Activated CD4-positive, alpha-beta memory T cell treated with anti-CD3 and anti-CD28 coated beads, Interleukin-2, amount 10 ng/mL, durations not matched to agents 7 days and 5 days (primary cell): ENCODE measurements around the gene FMNL2. TPM values are rescaled to one million over a fixed set of nuclear protein-coding genes. Genes with fewer than 3 reads are reported as not detected.

Experiments used
- CTCF ChIA-PET: fragments of 350-600 bp; sonication (Branson Sonifier 250); formaldehyde crosslinking; loops from one replicate; lab custom pipeline; 2021; ENCODE audit warnings: antibody characterized with exemption, inconsistent platforms; lab: Charles Lee
- POLR2A ChIA-PET: fragments of 350-600 bp; sonication (Branson Sonifier 250); formaldehyde crosslinking; loops from one replicate; lab custom pipeline; 2021; ENCODE audit warnings: antibody characterized with exemption; lab: Charles Lee
- DNase-seq: peaks from one replicate; pipeline ENCODE4 v3.0.0-alpha.2; 2020
- H3K27ac Mint-ChIP-seq: one replicate; pipeline ENCODE4 v1.8.0; 2021; ENCODE audit warnings: mild to moderate bottlenecking, mixed read lengths
- H3K27me3 Mint-ChIP-seq: one replicate; pipeline ENCODE4 v1.8.0; 2021; ENCODE audit warnings: mixed read lengths
- H3K36me3 Mint-ChIP-seq: one replicate; pipeline ENCODE4 v1.8.0; 2021; ENCODE audit warnings: low read depth, mixed read lengths
- H3K4me1 Mint-ChIP-seq: one replicate; pipeline ENCODE4 v1.8.0; 2021; ENCODE audit warnings: mixed read lengths
- H3K4me3 Mint-ChIP-seq: one replicate; pipeline ENCODE4 v1.8.0; 2021; ENCODE audit warnings: mild to moderate bottlenecking, mixed read lengths
- H3K9me3 Mint-ChIP-seq: one replicate; pipeline ENCODE4 v1.8.0; 2021; ENCODE audit warnings: mixed read lengths
- total RNA-seq, 2 experiments: library from RNA; stranded (reverse); gene quantifications; one replicate each; pipeline ENCODE4 v1.2.3, GENCODE V29; 2021

Gene FMNL2
- total RNA-seq, 2 experiments from 2014 or later: 1.0 to 1.1 TPM

DNA sequence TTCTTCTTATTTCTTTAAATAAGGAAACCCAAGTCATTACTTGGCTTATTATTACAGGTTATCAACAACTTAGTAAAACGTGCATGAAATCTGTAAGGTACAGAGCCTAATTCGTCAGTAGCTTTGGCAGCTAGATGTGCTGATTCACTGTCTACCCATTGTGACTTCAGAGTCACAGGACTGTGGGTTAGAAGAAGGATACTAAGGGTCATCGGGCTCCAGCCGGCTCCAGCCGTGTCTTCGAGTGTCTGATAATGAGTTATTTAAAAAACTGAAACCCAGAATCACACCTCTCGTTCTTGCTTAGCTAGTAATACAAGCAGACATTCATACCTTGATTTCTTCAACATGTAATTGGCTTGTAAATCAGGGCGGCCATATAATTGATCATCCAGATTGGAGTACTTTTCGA, 170.5 kb downstream of the FMNL2 start:
- no peak for DNase-seq
- H3K9me3 Mint-ChIP-seq: no peaks in the 10 kb centered on the region
- POLR2A ChIA-PET: no interaction called here
- H3K4me3 Mint-ChIP-seq: no peak overlapping the region
- H3K27ac Mint-ChIP-seq: no peak overlapping the region
- H3K4me1 Mint-ChIP-seq: peaks cover 14% of the 10 kb centered on the region
- CTCF ChIA-PET: no interaction called here
- no peaks in the 10 kb centered on the region for H3K36me3 Mint-ChIP-seq
- peaks cover 2% of the 10 kb centered on the region for H3K27me3 Mint-ChIP-seq

DNA sequence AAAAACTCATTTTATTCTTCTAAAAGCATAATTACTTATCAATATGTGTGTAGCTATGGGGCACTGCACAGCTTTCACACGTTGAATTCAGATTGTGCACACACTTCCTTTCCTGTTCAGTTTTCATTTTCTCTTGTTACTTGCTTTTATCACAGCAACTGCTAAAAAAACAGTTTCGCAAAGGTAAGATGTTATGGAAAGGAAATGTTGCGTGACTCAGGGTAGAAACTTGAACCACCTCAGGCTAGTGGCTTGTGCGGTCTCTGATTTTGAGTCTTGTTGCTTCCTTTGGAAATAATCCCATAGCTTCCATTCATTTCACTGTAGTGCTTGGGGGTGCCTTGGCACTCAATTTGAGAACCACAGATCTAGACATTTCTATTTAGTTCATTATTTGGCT, 171.9 kb downstream of the FMNL2 start:
- Mint-ChIP-seq H3K9me3 (no peaks in the 10 kb centered on the region), H3K27ac (no peak overlapping the region), H3K36me3 (no peaks in the 10 kb centered on the region), H3K4me1 (peaks cover 14% of the 10 kb centered on the region), H3K27me3 (peaks cover 2% of the 10 kb centered on the region), H3K4me3 (no peak overlapping the region)
- peak; percentile 26 for DNase-seq
- CTCF ChIA-PET: interaction anchor here (0.9 to 1.1 kb wide), 2 partner anchors 88 to 331 kb away, joined by 3 read pairs; partner anchors contain the start of gene STAM2
- POLR2A ChIA-PET: interaction anchor here (0.6 kb wide), 1 partner anchor 10 kb away, joined by 3 read pairs; no protein-coding TSS in a partner anchor

DNA sequence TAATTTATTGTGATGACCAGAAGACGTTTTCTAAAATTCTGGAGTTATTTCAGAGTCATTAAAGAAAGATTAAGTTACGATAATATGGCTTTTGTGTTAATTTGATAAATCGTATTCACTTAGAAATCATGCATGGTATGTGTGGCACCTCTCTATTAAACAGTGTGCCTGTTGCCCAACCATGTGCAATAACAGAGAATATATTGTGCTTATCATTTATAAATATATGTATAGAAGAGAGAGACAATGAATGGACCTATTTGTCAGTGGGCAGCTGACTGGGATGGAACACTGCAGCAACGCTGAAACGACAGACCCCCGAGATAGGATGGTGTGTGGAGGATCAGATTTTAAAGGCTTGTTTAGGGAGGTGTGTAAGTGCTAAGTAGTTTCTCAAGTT, 172.9 kb downstream of the FMNL2 start:
- H3K27me3 Mint-ChIP-seq: peaks cover 1% of the 10 kb centered on the region
- H3K9me3 Mint-ChIP-seq: no peaks in the 10 kb centered on the region
- no peak overlapping the region for H3K4me3 Mint-ChIP-seq
- H3K4me1 Mint-ChIP-seq: peaks cover 14% of the 10 kb centered on the region
- POLR2A ChIA-PET: no interaction called here
- H3K36me3 Mint-ChIP-seq: no peaks in the 10 kb centered on the region
- DNase-seq: no peak
- CTCF ChIA-PET: interaction anchor here (1.1 kb wide), 1 partner anchor 87 kb away, joined by 3 read pairs; no protein-coding TSS in a partner anchor
- H3K27ac Mint-ChIP-seq: no peak overlapping the region

DNA sequence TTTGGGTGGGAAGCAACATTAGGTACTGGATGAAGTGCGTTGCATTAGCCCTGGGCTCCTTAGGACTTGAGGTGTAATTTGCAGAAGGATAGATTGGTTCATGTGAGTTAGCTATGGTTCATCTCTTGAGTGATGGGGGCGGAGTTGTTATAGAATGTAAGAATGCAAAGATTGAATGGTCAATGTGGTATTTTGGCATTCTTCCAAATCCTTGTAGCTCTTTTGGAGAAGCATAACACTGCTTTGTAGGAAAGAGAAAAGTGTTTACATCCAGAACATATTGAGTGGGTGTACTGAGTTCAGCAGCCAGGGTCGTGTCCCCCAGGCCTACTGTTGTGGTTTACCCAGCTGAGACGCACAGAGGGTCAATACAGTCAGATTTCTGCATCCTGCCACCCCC, 173.5 kb downstream of the FMNL2 start:
- Mint-ChIP-seq H3K4me3 (no peak overlapping the region), H3K9me3 (no peaks in the 10 kb centered on the region), H3K27me3 (no peaks in the 10 kb centered on the region), H3K36me3 (no peaks in the 10 kb centered on the region), H3K4me1 (peaks cover 14% of the 10 kb centered on the region), H3K27ac (no peak overlapping the region)
- DNase-seq: no peak
- POLR2A ChIA-PET: no interaction called here
- CTCF ChIA-PET: no interaction called here

DNA sequence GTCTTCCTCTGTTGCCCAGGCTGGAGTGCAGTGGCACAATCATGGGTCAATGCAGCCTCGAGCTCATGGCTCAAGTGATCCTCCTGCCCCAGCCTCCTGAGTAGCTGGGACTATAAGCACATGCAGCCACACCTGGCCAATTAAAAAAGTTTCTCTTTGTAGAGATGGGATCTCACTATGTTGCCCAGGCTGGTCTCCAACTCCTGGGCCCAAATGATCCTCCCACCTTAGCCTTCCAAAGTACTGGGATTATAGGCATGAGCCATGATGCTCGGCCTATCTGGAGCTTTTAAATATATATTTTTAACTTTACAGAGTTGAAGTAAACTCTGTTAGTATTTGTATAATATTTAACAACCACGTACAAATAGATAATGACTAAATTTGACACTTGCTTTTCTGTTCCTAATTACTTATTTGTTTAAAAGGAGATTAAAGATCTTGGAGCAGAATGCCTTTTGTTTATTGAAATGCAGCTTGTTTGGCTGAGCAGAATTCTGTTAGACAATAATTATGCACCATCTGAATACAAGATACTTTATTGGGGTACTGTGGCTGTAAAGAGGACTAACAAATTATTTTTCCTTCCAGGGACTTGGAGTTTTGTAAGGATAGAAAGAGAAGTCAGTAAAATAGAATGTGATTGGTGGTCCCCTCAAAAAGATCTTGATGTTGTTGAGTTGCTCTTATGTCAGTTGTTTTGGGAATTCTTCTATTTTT, 175.0 kb downstream of the FMNL2 start:
- no peak for DNase-seq
- peaks cover 14% of the 10 kb centered on the region for H3K4me1 Mint-ChIP-seq
- no peak overlapping the region for H3K27ac Mint-ChIP-seq
- CTCF ChIA-PET: no interaction called here
- no peak overlapping the region for H3K4me3 Mint-ChIP-seq
- H3K9me3 Mint-ChIP-seq: no peaks in the 10 kb centered on the region
- no peaks in the 10 kb centered on the region for H3K36me3 Mint-ChIP-seq
- no peaks in the 10 kb centered on the region for H3K27me3 Mint-ChIP-seq
- POLR2A ChIA-PET: no interaction called here

DNA sequence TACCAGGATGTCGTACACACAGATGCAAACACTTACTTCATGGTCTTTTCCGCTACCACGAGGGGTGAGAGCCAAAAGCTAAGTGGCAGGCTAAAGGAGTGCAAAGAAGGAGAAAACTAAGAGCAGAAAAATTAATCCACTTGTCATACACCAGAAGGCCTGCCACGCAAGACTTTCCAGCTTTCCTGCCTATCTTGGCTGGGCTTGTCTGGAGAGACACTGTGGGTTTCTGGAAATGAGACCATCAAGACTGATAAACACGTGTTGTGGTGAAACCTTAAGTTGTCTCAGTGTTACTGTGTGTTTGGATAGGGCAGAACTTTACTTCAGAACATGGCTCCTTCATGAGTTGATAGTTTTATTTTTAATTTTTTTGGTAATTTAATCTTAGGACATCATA, 175.6 kb downstream of the FMNL2 start:
- Mint-ChIP-seq H3K27ac (no peak overlapping the region), H3K36me3 (no peaks in the 10 kb centered on the region), H3K9me3 (no peaks in the 10 kb centered on the region), H3K27me3 (peaks cover 3% of the 10 kb centered on the region), H3K4me1 (peaks cover 14% of the 10 kb centered on the region), H3K4me3 (no peak overlapping the region)
- DNase-seq: no peak
- POLR2A ChIA-PET: no interaction called here
- CTCF ChIA-PET: no interaction called here

DNA sequence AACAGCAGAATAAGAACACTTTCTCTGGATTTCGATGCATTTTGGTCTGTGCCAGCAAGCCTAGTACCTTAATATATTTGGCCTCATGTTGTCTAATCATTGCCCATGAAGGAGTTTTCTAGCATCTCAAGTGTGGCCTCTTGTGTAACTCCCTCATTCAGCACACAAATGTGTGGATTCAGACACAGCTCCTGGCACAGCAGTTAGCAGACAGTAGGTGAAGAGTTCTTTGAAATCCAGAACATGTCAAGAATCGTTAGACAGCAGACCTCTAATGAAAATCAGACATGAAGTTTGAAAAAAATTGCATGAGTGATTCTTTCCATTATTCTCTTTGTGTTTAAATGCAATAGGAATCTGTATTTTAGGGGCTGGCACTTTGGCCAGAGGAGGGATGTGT, 177.0 kb downstream of the FMNL2 start:
- Mint-ChIP-seq H3K9me3 (no peaks in the 10 kb centered on the region), H3K27ac (no peak overlapping the region), H3K4me1 (peaks cover 7% of the 10 kb centered on the region), H3K4me3 (no peak overlapping the region), H3K36me3 (no peaks in the 10 kb centered on the region), H3K27me3 (peaks cover 7% of the 10 kb centered on the region)
- no peak for DNase-seq
- ChIA-PET CTCF (no interaction called here), POLR2A (no interaction called here)

DNA sequence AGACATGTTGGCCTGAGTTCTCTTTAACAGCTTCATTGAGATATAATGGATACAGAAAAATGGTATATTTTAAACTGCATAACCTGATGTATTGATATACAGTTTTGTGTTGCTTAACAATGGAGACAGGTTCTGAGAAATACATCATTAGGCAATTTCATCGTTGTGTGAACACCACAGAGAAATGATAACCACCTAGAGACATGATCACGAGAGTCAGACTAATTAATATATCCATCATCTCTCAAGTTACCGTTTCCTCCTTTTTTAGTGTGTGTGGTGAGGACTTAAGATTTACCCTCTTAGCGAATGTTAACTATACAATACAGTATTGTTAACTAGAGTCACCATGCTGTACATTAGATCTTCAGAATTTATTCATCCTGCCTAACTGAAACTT, 178.1 kb downstream of the FMNL2 start:
- H3K27me3 Mint-ChIP-seq: peaks cover 7% of the 10 kb centered on the region
- H3K36me3 Mint-ChIP-seq: no peaks in the 10 kb centered on the region
- H3K27ac Mint-ChIP-seq: no peak overlapping the region
- no peak for DNase-seq
- POLR2A ChIA-PET: no interaction called here
- H3K4me3 Mint-ChIP-seq: no peak overlapping the region
- no peaks in the 10 kb centered on the region for H3K9me3 Mint-ChIP-seq
- no peaks in the 10 kb centered on the region for H3K4me1 Mint-ChIP-seq
- CTCF ChIA-PET: no interaction called here

DNA sequence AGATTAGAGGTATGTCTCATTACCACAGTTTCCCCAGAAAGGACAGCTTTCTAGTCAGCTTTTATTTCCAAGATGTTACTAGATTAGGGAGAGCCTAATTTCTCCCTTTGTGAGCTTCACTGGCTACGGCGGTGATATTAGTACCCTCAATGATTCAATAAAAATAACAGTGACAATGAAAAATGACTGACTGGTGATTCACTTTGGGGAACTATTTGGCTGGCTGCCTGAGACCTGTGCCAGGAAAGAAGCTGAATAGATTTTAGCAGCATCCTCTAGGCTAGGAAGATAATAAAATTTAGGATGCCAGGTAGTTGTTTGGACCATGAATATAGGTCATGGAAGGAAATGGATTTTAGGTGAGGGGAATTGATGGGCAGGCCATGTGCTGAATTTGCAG, 178.7 kb downstream of the FMNL2 start:
- ChIA-PET CTCF (no interaction called here), POLR2A (no interaction called here)
- H3K27me3 Mint-ChIP-seq: peaks cover 9% of the 10 kb centered on the region
- H3K27ac Mint-ChIP-seq: no peak overlapping the region
- no peak for DNase-seq
- no peaks in the 10 kb centered on the region for H3K36me3 Mint-ChIP-seq
- H3K9me3 Mint-ChIP-seq: no peaks in the 10 kb centered on the region
- no peak overlapping the region for H3K4me3 Mint-ChIP-seq
- H3K4me1 Mint-ChIP-seq: no peaks in the 10 kb centered on the region

DNA sequence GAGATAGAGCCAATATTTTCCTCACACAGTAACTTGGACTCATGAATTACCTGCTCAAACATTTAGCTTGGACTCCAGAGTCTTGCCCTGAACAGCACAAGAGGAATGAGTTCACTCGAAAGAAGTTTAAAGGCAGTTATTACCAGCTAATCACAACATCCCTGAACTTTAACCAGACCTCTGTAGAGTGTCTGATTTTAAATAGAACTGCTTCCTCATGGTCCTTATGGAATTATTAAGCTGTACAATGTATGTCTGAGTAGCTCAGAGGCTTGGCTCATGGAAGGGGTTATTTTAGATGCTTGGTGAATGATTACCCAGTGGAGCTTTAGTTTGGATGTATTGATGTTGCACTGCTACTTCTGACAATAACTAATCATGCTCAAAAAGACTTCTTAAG, 183.1 kb downstream of the FMNL2 start:
- CTCF ChIA-PET: no interaction called here
- no peak overlapping the region for H3K4me3 Mint-ChIP-seq
- H3K27ac Mint-ChIP-seq: no peak overlapping the region
- no peaks in the 10 kb centered on the region for H3K9me3 Mint-ChIP-seq
- no peak for DNase-seq
- no peaks in the 10 kb centered on the region for H3K36me3 Mint-ChIP-seq
- POLR2A ChIA-PET: no interaction called here
- H3K27me3 Mint-ChIP-seq: peaks cover 9% of the 10 kb centered on the region
- no peaks in the 10 kb centered on the region for H3K4me1 Mint-ChIP-seq

DNA sequence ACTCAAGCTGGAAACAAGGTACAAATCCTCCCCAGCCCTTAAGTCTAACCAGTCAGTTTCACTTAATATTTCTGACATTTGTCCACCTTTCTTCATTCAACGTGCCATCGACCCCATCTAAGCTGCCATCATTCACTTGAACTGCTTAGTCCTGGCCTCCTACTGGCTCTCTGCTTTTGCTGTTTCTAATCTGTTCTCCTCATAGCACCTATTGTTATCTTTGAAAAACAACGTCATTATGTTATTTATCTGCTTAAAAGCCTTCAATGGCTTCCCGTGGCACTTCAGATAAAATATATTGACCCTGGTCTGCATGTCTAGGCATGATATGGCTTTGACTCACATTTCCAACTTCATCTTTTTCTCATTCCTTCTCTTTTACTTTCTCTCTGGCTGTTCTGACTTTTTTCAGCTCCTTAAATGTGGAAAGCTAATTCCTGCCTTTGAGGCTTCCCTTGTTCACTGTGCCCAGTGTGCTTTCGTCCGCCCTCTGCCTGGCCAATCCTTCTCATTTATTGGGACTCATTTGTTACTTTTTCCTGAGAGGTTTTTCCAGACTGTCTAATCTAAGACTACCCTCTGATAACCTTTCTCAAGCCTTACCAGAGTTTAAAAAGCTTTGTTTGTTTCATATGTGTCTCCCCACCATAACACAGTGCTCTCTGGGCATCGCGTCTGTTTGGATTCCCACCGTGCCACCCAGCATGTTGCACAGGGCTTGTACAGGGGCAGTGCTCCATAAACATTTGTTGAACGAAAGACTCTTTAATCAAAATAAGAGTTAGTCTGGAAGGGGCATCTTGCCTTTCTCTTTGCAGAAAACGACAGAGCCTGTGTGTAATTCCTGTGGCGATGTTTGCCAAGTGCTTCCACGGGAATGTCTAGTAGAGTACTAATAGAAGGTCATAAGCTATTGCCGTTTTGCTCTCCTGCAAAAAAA, 183.9 kb downstream of the FMNL2 start:
- Mint-ChIP-seq H3K4me1 (no peaks in the 10 kb centered on the region), H3K9me3 (no peaks in the 10 kb centered on the region), H3K27me3 (peaks cover 9% of the 10 kb centered on the region), H3K4me3 (no peak overlapping the region), H3K27ac (no peak overlapping the region), H3K36me3 (no peaks in the 10 kb centered on the region)
- ChIA-PET POLR2A (no interaction called here), CTCF (no interaction called here)
- DNase-seq: no peak

DNA sequence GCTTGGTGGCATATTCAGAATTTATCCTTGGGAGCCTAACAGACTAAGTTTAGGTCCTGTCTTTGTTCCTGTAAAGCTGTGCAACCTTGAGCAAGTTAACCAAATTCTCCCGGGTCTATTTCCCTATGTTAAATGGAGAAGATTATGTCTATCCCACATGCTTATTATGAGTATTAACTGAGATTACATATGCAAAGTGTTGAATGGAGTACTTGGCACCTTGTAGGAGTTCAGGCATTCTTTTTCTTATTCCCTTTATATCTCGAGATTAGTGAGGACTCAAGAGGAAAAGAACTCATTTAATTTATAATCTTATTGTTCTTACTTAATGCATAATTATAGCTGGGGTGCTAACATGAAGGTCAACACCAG, 184.6 kb downstream of the FMNL2 start:
- no peaks in the 10 kb centered on the region for H3K9me3 Mint-ChIP-seq
- ChIA-PET POLR2A (no interaction called here), CTCF (no interaction called here)
- no peaks in the 10 kb centered on the region for H3K4me1 Mint-ChIP-seq
- H3K27me3 Mint-ChIP-seq: peaks cover 11% of the 10 kb centered on the region
- no peak overlapping the region for H3K27ac Mint-ChIP-seq
- H3K4me3 Mint-ChIP-seq: no peak overlapping the region
- DNase-seq: no peak
- no peaks in the 10 kb centered on the region for H3K36me3 Mint-ChIP-seq

DNA sequence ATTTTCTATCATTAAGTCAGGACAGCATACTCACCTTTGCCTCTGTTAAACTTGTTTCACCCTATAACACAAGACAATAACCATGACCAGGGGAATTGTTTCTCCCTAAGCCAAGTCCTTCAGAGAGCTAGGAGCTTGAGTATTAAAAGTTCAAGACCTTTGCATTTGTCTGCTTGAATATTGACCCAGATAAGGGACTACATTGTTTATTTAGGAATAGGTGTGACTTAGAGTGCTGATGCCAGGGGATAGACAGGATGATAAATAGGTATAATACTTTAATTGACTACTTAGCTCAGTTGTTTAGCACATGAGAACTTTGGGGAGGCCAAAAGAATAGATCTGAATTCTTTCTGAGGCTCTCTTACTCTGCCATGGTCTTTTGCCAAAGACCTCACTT, 185.8 kb downstream of the FMNL2 start:
- Mint-ChIP-seq H3K27me3 (peaks cover 9% of the 10 kb centered on the region), H3K9me3 (no peaks in the 10 kb centered on the region), H3K4me3 (no peak overlapping the region), H3K4me1 (peaks cover 4% of the 10 kb centered on the region), H3K27ac (no peak overlapping the region), H3K36me3 (no peaks in the 10 kb centered on the region)
- CTCF ChIA-PET: no interaction called here
- DNase-seq: no peak
- POLR2A ChIA-PET: no interaction called here
